Measurements from ENCODE around the gene DRAM1.
"Not testable (repeated sequence)": the region's sequence is repeated elsewhere in the genome, so short reads cannot be mapped to it uniquely, and the experiment has no call there.

The DRAM1 gene

GRCh38 chr12:101859664-101860607 lies 17.4 kb upstream of the DRAM1 start:
- no peak for DNase-seq (ENCODE audit: low spot score)

GRCh38 chr12:101861688-101862087 lies 15.7 kb upstream of the DRAM1 start:
- DNase-seq (ENCODE audit: low spot score) = not testable (repeated sequence)

GRCh38 chr12:101862245-101862644 lies 15.1 kb upstream of the DRAM1 start:
- no peak for DNase-seq (ENCODE audit: low spot score)

- DNase-seq (ENCODE audit: low spot score) = no peak
Observed at GRCh38 chr12:101863981-101864380, 13.4 kb upstream of the DRAM1 start.

- no peak for DNase-seq (ENCODE audit: low spot score)
Observed at GRCh38 chr12:101866615-101867373, 10.6 kb upstream of the DRAM1 start.

- not testable (repeated sequence) for DNase-seq (ENCODE audit: low spot score)
Observed at GRCh38 chr12:101867619-101868018, 9.8 kb upstream of the DRAM1 start.

GRCh38 chr12:101870925-101871324 lies 6.5 kb upstream of the DRAM1 start:
- no peak for DNase-seq (ENCODE audit: low spot score)

- no peak for DNase-seq (ENCODE audit: low spot score)
Observed at GRCh38 chr12:101875162-101875561, 2.2 kb upstream of the DRAM1 start.

- DNase-seq (ENCODE audit: low spot score) = no peak
Observed at GRCh38 chr12:101876322-101876860, 989 bp upstream of the DRAM1 start.

- DNase-seq (ENCODE audit: low spot score) = no peak
Observed at GRCh38 chr12:101877806-101878242, 444 bp downstream of the DRAM1 start.

- DNase-seq (ENCODE audit: low spot score) = no peak
Observed at GRCh38 chr12:101878243-101878821, 952 bp downstream of the DRAM1 start.

- DNase-seq (ENCODE audit: low spot score) = no peak
Observed at GRCh38 chr12:101880769-101881168, 3.4 kb downstream of the DRAM1 start.

GRCh38 chr12:101881228-101881627 lies 3.8 kb downstream of the DRAM1 start:
- no peak for DNase-seq (ENCODE audit: low spot score)

- DNase-seq (ENCODE audit: low spot score) = no peak
Observed at GRCh38 chr12:101884174-101884573, 6.8 kb downstream of the DRAM1 start.

- not testable (repeated sequence) for DNase-seq (ENCODE audit: low spot score)
Observed at GRCh38 chr12:101884781-101885340, 7.5 kb downstream of the DRAM1 start.

GRCh38 chr12:101885912-101886561 lies 8.7 kb downstream of the DRAM1 start:
- DNase-seq (ENCODE audit: low spot score) = no peak

- DNase-seq (ENCODE audit: low spot score) = no peak
Observed at GRCh38 chr12:101889211-101889752, 11.9 kb downstream of the DRAM1 start.

- DNase-seq (ENCODE audit: low spot score) = no peak
Observed at GRCh38 chr12:101891462-101891971, 14.1 kb downstream of the DRAM1 start.

- no peak for DNase-seq (ENCODE audit: low spot score)
Observed at GRCh38 chr12:101892794-101893193, 15.4 kb downstream of the DRAM1 start.

GRCh38 chr12:101901777-101902176 lies 24.4 kb downstream of the DRAM1 start:
- DNase-seq (ENCODE audit: low spot score) = no peak

GRCh38 chr12:101902641-101903040 lies 25.3 kb downstream of the DRAM1 start:
- DNase-seq (ENCODE audit: low spot score) = no peak

Data from iPS-NIHi11 (cell line).